IPS-18c (cell line): ENCODE results near the gene PPP2R2D.

Source experiments
- H3K4me3 ChIP-seq: 2 replicates; pipeline ENCODE4 v1.7.0; 2013; ENCODE audit warnings: low read depth, mild to moderate bottlenecking, low read length, moderate library complexity; ENCODE audit not compliant: insufficient read depth
- H3K9me3 ChIP-seq: one replicate; pipeline ENCODE4 v1.6.1; 2013; ENCODE audit warnings: mild to moderate bottlenecking, low read length, moderate library complexity; ENCODE audit not compliant: control insufficient read depth, insufficient read depth

The PPP2R2D gene

GRCh38 chr10:131972474-131973071, 71.8 kb downstream of the PPP2R2D start:
- Histone ChIP-seq H3K4me3 (no peak overlapping the region), H3K9me3 (no peaks in the 10 kb centered on the region)

GRCh38 chr10:131973160-131973951, 72.5 kb downstream of the PPP2R2D start:
- no peak overlapping the region for H3K4me3 ChIP-seq
- no peaks in the 10 kb centered on the region for H3K9me3 ChIP-seq

GRCh38 chr10:131974034-131974817, 73.4 kb downstream of the PPP2R2D start:
- no peaks in the 10 kb centered on the region for H3K9me3 ChIP-seq
- H3K4me3 ChIP-seq: no peak overlapping the region

GRCh38 chr10:131975003-131975402, 74.2 kb downstream of the PPP2R2D start:
- H3K4me3 ChIP-seq: no peak overlapping the region
- H3K9me3 ChIP-seq: no peaks in the 10 kb centered on the region

- no peaks in the 10 kb centered on the region for H3K9me3 ChIP-seq
- H3K4me3 ChIP-seq: no peak overlapping the region
These were observed 75.0 kb downstream of the PPP2R2D start for GRCh38 chr10:131975796-131976195.

GRCh38 chr10:131977323-131978096, 76.7 kb downstream of the PPP2R2D start:
- Histone ChIP-seq H3K4me3 (no peak overlapping the region; the same call in 1 of the 2 replicates), H3K9me3 (no peaks in the 10 kb centered on the region)

- H3K9me3 ChIP-seq: no peaks in the 10 kb centered on the region
- H3K4me3 ChIP-seq: no peak overlapping the region
These were observed 77.6 kb downstream of the PPP2R2D start for GRCh38 chr10:131978366-131978765.

- no peaks in the 10 kb centered on the region for H3K9me3 ChIP-seq
- H3K4me3 ChIP-seq: no peak overlapping the region
These were observed 78.0 kb downstream of the PPP2R2D start for GRCh38 chr10:131978851-131979250.

GRCh38 chr10:131979336-131979735, 78.5 kb downstream of the PPP2R2D start:
- Histone ChIP-seq H3K9me3 (no peaks in the 10 kb centered on the region), H3K4me3 (no peak overlapping the region)

GRCh38 chr10:131979821-131980270, 79.0 kb downstream of the PPP2R2D start:
- peak overlapping the region; percentile 12; the same call in 1 of the 2 replicates for H3K4me3 ChIP-seq
- H3K9me3 ChIP-seq: no peaks in the 10 kb centered on the region

- Histone ChIP-seq H3K4me3 (no peak overlapping the region; the same call in 1 of the 2 replicates), H3K9me3 (no peaks in the 10 kb centered on the region)
These were observed 79.5 kb downstream of the PPP2R2D start for GRCh38 chr10:131980321-131980720.

- no peaks in the 10 kb centered on the region for H3K9me3 ChIP-seq
- peak overlapping the region; percentile 74 for H3K4me3 ChIP-seq
These were observed 80.1 kb downstream of the PPP2R2D start for GRCh38 chr10:131980761-131981428.

- Histone ChIP-seq H3K4me3 (peak within 1 kb of the TSS; percentile 74), H3K9me3 (no peaks in the 10 kb centered on the region)
These were observed 80.8 kb downstream of the PPP2R2D start, which contains the start of gene BNIP3 for GRCh38 chr10:131981429-131982184. BNIP3 (minus strand) TSS chr10:131981923; CDS start chr10:131981806, 117 bp downstream.

GRCh38 chr10:131982185-131982756, 81.5 kb downstream of the PPP2R2D start:
- Histone ChIP-seq H3K4me3 (peak overlapping the region; percentile 56), H3K9me3 (no peaks in the 10 kb centered on the region)

- no peaks in the 10 kb centered on the region for H3K9me3 ChIP-seq
- H3K4me3 ChIP-seq: peak overlapping the region; percentile 56
These were observed 82.0 kb downstream of the PPP2R2D start for GRCh38 chr10:131982796-131983195.
